GM20000 (cell line): ENCODE results near the gene ZNF282.

Experiments
- DNase-seq: peaks from one replicate; pipeline ENCODE4 v3.0.0; 2012; ENCODE audit warnings: low spot score
- CTCF ChIP-seq: IDR thresholded peaks from 2 replicates; pipeline ENCODE4 v1.5.1; 2012; ENCODE audit warnings: mild to moderate bottlenecking, control low read depth; ENCODE audit errors: extremely low read depth, missing control alignments

Gene ZNF282

DNA sequence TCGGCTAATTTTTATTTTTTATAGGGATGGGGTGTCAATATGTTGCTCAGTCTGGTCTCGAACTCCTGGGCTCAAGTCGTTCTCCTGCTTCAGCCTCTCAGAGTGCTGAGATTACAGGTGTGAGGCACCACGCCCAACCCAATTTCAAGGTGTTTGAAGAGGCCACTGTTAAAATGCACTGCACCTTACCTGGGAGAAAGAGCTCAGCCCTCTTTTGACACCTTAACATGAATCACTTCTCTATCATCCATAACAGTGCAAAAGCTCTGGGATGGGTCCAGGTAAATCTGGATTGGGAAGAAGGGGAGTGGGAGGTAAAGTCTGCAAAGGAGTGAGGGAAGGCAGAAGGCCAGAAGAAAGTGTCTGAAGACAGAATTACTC lies 557 bp upstream of the ZNF282 start:
- no peak for DNase-seq
- no peak for TF ChIP-seq CTCF

DNA sequence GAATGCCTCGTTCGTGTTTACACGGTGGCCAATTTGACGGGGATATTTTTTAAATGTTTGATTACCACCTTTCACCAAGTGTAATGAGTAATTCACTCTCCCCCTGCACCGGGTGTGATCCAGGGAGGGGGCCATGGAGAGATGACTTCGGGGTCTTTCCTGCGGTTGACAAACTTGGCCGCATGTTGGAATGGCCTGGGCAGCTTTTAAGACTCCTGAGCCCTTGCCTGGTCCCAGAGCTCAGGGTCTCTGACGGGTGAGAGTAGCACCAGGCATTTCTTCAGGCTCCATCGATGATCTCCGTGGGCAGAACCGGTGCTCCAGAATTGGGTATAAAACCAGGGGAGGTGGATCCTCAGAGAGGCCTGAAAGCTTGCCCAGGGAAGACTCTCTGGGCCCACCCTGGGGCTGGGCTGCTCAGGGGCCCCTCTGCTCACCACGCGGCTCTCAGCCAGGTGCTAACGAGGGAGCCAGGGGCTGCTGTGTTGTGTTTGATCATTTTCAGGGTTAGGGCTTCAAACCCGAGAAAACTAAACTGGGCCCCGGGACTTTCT lies 882 bp downstream of the ZNF282 start:
- TF ChIP-seq CTCF: no peak
- DNase-seq: peak; percentile 29

GRCh38 chr7:149196705-149197171 lies 1.4 kb downstream of the ZNF282 start:
- TF ChIP-seq CTCF: no peak
- peak; percentile 63 for DNase-seq

GRCh38 chr7:149197675-149198074 lies 2.3 kb downstream of the ZNF282 start:
- DNase-seq: no peak

DNA sequence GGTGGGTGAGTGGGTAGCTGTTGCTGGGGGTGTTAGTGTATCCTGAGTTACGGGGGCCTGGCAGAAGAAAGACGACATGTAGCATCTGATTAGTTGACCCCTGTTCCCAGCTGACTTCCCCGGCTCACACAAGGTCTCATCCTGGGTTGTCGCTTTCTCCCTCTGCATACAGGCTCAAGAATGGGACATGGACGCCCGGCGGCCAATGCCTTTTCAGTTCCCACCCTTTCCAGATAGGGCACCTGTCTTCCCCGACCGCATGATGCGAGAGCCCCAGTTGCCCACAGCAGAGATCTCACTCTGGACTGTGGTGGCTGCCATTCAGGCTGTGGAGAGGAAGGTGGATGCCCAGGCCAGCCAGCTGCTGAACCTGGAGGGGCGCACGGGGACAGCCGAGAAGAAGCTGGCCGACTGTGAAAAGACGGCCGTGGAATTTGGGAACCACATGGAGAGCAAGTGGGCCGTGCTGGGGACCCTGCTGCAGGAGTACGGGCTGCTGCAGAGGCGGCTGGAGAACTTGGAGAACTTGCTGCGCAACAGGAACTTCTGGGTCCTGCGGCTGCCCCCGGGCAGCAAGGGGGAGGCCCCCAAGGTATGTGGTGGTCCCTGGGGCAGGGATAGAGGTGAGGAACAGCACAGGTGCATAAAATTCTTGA lies 2.9 kb downstream of the ZNF282 start:
- no peak for TF ChIP-seq CTCF
- DNase-seq: no peak

More at GRCh38 chr7:149197675-149198074, 2.3 kb downstream of the ZNF282 start:
- TF ChIP-seq CTCF: no peak

GRCh38 chr7:149199234-149199995 lies 4.1 kb downstream of the ZNF282 start:
- no peak for TF ChIP-seq CTCF

GRCh38 chr7:149202831-149203231 lies 7.5 kb downstream of the ZNF282 start:
- no peak for TF ChIP-seq CTCF
- no peak for DNase-seq

More at GRCh38 chr7:149199234-149199995, 4.1 kb downstream of the ZNF282 start:
- DNase-seq: no peak
